ENCODE measurements around the gene KXD1.
"Not testable (repeated sequence)": the region's sequence is repeated elsewhere in the genome, so short reads cannot be mapped to it uniquely, and the experiment has no call there.

The KXD1 gene

DNA sequence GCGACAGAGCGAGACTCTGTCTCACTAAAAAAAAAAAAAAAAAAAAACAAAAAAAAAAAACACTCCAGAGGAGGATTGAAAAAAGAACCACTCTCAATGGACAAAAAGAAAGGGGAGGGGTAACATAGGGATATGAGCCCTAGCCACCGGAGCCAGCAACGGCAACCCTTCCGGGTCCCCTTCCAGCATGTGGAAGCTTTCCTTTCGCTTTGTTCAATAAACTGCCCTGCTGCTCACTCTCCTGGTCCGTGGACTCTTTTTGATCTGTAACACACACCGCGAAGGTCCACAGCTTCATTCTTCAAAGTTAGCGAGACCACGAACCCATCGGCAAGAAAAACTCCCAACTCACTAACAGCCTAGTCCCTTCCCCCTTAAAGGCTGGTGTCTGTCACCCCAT is 29.9 kb downstream of the KXD1 start:
- DNase-seq: no peak

DNA sequence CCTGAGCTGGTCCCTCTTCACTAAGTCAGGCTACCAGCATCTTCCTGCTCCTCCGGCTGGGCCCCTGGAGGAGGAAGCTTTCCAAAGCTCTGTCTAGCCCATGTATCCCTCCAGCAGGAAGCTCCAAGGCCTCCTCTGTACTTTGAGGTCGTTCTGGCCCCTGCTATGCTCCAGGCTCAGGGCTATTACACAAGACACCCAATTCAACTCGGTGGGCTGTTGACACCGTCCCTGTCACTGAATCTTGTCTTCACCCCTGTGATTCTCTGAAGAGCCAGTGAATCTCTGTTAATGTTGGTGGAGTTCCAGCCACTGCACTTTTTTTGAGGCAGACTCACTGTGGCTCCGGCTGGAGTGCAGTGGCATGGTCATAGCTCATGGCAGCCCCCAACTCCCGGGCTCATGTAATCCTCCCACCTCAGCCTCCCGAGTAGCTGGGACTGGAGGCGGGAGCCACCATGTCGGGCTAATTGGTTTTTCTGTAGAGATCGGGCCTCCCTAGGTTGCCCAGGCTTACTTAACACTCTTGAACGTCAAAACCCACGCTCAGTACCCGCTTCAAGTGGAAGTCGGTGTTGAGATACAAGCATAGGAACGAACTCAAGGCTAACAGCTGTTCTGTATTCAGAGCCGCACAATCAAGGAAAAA is 30.4 kb downstream of the KXD1 start:
- DNase-seq: no peak

DNA sequence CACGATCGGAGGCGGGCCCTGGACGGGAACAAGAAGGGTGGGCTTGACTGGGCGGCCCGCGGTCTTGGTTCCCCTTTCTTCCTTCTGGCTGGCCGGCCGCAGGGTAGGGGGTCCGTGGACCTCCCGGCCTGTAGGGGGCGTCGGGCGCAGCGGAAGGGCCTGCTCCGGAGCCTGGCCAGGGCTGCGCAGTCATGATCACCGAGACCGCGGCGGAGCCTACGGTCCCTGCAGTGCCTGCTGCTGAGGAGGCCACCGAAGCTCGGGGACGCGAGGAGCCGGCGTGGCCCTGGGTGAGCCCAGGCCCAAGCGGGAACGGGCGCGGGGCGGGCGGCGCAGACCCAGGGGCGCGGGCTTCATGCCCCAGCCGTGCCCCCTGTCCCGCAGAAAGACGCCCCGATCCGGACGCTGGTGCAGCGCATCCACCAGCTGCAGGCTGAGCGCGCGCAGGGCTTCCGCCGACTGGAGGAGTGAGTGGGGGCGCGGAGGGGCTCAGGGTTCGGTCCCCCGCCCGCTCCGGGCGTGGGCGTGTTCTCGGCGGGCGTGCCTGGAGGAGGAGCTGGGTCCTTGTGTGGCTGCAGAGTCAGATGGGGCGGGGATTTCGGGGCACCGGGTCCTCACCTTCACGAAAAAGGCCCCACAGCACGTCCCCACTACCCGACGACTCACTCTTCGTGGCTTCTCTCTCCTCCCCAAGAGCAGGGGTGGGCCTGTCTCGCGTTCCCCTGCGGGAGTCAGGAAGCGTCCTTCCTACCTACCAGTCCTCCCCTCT is 31.1 kb downstream of the KXD1 start, which contains the start of gene REX1BD:
TSS of gene REX1BD (plus strand) at position 188 of the 769 bp plus-strand sequence. CDS start at position 192, 4 bp downstream.
- peak; percentile 61 to 73 for DNase-seq

DNA sequence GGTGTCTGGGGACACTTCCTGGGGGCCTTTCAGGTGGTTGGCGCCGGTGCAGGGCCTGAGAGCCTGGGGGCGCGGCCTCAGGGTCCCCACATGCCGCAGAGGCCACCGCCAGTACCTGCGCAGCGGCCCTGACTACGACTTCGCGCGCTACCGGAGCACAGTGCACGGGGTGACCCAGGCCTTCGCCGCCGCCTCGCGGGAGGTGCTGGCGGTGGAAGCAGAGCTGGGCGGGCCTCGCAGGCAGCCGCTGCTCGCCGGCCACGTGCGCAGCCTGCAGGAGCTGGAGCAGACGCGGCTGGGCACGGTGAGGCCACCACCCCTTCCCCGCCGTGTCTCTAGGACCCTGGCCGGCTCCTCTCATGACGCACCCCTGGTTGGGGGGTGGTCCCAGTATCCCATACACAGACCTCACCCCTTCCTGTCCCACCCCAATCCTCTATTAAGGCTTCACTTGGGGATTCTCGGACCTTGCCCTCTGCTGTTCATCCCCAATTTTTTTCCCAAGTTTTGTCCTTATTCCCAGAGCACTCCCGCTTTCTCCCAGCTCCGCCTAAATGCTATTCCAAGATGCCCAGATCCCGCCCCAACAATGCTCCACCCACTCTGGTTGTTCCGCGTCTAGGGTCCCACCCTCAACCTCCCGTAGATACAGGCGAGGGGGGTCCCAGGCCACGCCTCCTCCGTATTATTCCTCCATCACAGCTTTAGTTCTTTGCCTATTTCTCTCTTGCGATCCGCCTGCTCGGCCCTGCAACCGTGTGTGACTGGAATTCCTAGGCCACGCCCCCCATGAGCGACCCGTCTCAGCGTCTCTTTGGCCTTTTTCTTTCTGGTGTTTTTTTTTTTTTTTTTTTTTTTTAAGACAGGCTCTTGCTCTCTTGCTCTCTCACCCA is 32.0 kb downstream of the KXD1 start:
- peak; percentile 43 to 47 for DNase-seq

DNA sequence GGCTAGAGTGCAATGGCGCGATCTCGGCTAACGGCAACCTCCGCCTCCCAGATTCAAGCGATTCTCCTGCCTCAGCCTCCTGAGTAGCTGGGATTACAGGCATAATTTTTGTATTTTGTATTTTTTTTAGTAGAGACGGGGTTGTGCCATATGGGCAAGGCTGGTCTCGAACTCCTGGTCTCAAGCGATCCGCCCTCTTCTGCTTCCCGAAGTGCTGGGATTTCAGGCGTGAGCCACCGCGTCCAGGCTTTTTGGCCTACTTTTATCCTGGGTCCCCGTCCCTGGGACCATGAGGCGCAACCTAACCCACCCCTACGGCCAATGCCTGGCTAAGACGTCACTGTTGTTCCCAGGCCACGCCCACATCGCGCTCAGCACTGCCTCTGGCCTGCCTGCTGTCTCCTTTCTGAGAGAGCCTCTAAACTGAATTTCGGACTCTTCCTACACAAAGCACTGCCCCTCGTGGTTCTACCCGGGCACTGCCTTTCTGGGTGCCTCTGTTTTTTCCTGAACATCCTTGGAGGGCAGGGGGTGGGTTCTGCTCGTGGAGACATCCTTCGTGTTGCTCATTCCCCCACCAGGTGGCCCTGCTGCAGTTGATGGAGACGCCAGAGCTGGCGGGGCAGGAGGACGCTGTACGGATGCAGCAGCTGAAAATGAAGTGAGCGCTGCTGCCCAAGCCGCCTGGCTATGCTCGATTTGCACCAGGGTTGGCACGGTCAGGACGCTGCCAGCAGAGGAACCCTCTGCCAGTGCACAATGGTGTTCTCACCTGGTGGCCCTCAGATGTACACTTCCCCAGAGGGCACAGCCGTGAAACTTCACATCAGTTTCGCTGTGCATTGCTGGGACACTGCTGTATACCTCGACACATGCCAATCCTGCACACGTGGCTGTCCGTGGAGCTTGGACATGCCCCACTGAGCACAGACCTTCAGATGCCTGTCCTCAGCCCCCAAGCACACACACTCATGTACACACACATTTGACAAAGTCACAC is 32.9 kb downstream of the KXD1 start:
- peak; percentile 70 to 80 for DNase-seq

DNA sequence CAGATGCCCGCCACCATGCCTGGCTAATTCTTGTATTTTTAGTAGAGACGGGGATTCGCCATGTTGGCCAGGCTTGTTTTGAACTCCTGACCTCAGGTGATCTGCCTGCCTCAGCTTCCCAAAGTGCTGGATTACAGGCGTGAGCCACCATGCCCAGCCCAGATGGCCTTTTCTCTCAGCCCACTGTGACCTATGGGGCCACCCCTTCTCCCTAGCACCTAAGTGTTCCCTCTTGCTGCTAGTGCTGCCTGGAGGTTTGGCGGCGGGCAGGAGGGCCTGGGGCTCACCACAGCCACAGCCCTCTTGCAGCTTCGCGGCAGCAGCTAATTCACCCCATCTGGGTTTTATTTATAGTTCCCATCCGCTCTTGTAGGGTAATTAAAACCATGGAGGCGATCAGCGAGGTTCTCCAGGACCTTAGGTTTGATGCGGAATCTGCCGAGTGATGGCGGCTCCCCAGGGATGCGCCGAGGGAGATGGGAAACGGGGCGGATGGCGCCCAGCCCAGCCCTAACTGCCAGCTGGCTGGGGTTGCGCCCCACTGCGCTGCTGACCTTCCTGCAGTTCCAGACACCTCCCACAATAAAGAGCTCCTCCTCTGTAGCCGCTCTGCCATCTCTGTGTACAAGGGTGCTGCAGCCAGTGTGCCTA is 34.2 kb downstream of the KXD1 start:
- no peak for DNase-seq

DNA sequence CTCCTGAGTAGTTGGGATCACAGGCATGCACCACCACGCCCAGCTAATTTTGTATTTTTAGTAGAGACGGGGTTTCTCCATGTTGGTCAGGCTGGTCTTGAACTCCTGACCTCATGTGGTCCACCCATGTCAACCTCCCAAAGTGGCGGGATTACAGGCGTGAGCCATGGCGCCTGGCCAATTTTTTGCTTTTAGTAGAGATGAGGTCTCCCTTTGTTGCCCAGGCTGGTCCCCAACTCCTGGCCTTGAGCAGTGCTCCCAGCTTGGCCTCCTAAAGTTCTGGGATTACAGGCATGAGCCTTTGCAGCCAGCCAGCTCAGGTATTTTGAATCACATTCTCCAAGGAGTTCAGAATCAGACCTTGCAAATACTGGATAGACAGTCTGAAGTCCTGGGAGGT is 35.1 kb downstream of the KXD1 start:
- not testable (repeated sequence) for DNase-seq

DNA sequence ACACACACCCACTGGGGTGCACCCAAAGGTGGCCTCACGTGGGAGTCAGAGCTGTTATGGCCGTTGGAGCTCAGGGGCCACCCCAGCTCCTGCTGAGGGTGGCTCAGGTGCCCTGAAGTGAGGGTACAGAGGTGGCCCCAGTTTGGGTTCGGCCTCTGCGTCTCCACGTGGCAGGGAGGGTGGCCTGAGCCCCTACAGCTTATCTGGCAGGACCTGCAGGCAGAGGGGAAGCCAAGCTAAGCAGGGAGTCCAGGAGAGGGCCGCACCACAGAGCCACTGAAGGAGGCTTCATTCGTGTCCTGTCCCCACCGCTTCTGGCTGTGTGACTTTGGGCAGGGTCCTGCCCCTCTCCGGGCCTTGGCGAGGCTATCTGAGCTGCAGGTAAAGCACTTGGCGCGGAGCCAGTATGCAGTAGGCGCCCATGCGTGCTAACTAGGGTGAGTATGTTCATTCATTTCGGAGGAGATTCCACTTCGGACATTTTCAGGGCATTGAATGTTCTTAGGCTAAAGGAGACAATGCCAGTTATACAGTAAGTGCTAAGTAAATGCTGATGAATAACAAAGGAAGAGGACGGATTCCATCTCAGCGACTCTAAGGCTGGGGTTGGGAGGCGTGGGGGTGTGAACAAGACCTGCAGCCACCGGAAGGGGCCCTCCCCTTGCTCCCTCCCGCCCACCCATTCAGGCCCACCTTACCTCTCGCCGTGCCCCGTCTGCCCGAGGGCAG is 35.9 kb downstream of the KXD1 start:
- no peak for DNase-seq

DNA sequence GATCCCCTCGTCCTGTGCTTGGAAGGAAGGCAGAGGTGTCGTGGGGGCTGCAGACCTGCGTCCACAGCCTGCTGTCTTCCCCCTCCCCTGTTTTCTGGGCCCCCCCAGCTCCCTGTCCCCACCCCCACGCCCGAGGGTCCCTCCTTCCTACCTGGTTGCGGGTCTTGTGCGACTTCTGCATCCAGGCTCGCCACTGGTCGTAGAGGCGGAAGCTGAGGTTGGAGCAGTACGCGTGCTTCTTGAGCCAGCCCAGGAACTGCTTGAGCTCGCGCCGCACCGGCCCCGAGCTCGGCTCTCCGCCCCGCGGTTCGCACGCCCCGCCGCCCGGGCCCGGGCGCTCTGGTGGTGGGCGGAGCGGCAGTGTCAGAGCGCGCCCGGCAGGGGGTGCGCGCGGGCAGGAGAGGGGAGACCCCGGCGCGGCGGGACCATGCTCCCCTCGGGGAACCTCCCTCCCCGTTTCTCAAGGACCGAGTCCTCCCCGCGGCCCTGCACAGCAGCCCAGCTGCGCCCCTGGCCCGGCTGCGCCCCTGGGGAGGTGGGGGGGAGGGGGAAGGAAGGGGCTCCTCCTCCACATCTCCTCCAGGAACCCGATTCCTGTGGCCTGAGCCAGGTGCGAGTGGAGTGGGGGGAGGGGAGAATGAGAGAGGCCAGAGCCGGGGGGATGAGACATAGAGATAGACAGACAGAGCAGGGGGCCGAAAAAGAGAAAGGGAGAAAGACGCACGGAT is 36.6 kb downstream of the KXD1 start:
- DNase-seq: peak; percentile 68 to 74

DNA sequence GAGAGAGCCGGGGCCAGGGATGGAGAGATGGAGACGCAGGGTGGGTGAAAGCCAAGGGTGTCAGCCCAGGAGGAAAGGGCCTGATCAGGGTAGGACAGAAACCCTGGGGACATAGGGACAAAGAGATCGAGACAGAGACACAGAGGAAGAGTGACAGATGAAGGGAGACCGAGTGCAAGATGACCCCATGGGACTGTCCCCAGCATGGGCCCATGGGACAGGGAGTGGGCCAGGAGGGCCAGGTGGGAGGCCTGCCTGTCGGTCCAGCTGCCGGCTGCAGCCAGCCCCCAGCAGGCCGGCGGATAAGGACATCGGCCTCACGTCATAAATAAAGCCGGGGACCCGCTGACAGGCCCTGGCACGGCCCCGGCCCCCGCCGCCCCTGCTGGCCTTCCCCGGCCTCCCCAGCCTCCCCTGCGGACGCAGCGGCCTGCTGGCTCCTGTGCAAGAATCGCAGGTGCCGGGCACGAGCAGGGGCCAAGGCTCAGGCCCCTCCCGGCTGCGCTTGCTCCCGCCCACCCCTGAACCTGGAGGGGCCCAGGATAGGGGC is 37.2 kb downstream of the KXD1 start:
- no peak for DNase-seq

DNA sequence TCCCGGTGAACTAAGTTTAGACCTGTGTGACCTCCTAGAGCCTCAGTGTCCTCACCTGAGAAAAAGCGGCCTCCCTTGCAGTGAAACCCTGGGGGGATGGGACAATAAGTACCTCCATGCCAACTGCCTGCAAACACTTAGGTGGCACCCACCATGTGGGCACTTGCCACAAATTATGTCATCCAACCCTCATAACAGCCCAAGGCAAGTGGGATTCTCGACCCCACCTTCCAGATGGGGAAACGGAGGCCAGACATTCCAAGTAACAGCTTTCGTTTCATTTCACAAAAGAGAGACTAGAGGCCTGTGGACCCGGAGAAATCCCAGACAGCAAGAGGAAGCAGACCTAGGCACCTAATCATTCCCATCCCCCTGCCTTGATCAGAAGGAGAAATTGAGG is 37.8 kb downstream of the KXD1 start:
- no peak for DNase-seq

DNA sequence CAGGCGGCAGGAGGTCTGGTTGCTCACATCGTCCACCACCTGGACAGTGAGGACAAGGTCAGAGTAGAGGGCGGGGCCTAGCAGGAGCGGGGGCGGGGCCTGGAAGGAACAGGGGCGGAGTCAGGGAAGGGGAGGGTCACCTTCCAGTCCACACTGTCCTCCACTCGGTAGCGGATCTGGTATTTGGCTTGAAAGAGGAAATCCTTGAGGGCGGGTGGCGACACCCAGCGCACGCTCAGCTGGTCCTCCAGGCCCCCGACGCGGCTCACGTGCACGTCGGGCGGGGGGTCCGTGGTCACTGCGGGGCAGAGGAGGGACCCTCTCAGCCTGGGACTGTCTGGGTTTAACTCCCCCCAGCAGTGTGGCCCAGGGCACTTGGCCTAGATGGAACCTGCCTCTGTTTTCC is 39.1 kb downstream of the KXD1 start:
- no peak for DNase-seq

DNA sequence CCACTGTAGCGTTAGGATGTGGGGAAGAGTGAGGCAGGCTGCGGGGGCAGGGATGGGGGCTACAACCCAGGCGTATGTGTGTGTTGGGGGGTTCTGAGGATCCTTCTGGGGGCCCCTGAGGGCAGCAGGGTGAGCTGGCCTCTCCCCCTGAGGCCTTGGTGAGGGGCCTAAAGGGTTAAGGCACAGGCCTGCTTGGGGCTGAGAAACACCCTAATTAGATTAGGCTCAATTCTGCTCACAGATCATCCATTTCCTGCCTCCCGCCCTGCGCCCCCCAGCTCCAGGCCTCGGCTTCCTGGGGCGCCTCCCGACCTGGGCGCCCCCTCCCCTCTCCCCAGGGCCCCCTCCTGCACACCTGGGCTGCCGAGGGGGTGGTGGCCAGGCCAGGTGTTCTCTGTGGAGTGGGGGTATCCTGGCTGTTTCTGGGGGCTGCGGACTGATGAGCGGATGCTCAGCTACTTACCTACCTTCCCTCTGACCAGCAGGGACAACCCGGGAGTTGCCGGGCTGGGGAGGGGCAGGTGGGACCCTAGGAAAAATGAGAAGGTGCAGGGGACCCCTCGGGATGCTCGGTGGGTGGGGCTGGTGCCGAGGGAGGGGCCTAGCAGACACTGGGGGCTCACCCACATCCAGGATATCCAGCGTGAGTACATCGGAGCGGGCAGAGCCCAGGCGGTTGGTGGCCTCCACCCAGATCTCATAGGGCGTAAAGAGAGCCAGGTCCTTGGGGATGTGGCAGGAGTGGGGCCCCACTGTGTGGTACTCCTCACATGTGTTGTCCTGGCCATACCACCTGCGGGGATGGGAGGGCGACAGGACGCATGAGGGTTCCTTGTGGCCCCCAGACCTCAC is 40.4 kb downstream of the KXD1 start:
- DNase-seq: no peak

DNA sequence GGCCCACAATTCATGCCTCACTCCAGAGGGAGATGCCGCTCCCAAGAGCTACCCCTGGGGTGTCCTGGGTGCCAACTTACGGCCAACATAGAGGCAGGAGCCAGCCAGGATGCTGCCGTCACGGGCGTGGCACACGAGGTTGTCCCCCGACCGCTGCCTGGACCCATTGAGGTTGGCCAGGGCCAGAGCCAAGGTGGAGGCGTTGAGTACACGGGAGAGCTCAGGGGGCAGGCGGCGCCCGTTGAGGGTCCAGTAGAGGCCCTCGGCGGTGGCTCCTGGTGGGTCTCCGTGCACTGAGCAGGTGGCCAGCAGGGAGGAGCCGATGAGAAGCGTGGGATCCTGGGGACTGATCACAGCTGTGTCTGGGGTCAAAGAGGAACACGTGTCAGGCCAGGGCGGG is 41.8 kb downstream of the KXD1 start:
- DNase-seq: no peak

DNA sequence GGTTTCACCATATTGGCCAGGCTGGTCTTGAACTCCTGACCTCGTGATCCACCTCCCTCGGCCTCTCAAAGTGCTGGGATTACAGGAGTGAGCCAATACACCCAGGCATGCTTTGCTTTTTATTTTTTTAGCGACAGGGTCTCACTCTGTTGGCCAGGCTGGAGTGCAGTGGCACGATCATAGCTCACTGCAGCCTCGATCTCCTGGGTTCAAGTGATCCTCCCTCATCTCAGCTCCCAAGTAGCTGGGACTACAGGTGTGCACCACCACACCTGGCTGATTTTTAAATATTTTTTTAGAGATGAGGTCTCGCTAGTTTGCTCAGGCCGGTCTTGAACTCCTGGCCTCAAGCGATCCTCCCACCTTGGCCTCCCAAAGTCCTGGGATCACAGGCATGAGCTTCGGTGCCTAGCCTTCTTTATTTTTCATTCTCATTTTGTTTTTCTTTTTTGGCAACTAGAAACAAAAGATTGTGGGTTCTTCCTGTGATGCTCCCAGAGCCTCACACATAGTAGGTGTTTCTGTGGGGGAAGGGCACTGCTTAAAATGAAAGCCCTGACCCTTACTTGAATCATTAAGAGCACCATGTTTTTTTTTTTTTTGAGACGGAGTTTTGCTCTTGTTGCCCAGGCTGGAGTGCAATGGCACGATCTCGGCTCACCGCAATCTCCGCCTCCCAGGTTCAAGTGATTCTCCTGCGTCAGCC is 43.2 kb downstream of the KXD1 start:
- not testable (repeated sequence) for DNase-seq

DNA sequence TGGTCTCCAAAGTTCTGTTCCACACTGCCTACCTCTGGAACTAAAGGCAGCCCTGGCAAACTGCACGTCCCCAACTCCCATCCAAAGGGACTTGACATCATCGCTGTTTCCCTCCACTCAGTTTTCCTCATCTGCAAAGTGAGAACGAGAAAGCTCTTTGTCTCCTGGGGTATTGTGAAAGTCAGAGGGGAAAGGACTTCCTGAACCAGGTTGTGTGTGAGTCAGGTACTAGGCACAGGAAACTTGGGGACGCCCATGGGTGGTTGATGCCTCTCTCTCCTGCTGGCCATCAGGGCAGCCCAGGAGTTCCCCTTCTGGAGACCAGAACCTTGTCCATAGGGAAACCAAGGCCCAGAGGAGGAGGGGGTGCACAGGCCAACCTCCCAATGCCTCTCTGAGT is 44.2 kb downstream of the KXD1 start:
- no peak for DNase-seq

DNA sequence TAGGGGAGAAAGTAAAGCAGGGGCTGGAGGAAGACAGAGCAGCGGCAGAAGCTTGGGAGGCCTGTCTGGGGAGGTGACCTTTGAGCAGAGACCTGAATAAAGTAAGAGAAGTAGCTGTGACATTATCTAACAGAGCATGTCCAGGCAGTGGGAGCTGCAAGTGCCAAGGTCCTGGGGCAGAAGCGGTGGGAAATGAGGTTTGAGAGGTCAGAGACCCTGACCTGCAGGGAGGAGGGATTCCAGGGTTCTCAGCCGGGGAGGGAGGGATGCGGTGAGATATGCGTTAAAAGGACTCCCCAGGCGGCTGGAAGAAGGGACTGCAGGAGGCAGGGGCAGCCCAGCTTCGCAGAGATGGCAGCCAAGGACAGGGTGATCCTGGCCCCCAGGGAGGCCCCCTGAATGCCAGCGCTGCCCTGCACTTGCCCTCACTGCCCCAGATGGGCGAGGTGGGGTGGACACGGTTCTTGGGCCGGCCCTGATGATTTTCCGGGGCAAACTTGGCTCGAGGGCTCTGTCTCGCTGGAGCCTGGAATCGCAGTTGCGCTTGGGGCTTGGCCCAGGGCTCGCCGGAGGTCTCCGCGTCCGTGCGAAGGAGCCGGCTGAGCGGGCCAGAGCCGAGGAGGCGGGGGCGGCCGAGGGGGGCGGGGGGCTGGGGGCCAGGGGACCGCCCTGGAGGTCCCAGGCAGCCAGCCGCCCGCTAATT is 45.7 kb downstream of the KXD1 start:
- DNase-seq: no peak
